Inferior parietal cortex (tissue), 1 donor: ENCODE results near the gene TRDMT1.

Source experiments
- DNase-seq: peaks from one replicate; pipeline ENCODE4 v3.0.0-alpha.2; 2016; ENCODE audit errors: extremely low spot score

Gene TRDMT1

DNA sequence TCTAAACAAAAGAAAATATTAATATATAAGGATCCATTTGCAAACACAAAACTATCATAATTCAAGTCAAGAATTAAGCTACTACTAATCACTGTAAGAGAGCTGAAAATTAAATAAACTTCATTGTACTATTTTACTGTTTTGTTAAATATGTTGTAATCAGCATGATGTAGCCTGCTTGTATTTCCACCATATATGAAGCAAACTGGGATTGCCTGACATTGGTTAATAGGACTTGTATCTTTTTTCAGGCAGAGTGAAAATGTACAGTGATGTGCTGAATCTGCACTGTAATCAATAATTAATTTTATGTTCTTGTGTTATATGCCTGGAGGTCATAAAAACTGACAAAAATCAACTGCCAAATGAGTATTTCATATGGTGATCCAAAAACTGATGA lies 25.4 kb downstream of the TRDMT1 start:
- DNase-seq, result no peak

DNA sequence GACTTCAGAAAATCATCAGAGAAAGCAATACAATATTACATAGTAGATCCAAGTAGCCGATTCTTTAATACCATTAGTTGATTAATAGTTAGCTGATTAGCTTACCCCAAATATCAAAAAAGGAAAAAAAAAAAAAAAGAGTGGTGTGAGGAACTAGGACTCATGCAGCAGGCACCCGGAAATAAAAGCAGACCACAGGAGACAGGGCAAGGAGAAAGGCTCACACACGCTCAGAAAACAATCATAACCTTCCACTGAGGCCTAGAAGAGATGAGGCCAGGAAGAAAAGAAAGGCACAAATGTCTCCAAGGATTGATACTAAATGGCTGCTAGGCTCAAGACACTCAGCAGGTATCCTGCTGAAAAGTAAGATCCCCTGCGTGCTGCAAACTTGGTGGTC lies 25.9 kb downstream of the TRDMT1 start:
- no peak for DNase-seq

DNA sequence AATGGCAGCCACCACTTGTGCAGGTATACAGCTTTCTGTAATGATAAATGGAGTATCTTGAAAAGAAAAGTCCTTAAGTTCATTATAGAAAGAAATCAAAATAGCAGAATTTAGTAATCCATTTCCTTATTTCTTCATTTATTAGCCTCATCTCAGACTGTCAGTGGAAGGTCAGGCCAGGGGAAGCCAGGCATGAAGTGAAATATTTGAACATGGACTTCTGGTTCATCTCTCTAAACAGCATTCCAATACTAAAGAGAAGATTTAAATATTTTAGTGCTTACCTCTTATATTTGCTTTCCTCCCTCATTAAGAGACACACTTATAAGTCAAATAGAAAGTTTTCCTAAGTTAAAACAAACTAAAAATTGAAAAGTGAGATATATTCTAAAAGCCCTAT lies 26.8 kb downstream of the TRDMT1 start:
- no peak for DNase-seq

DNA sequence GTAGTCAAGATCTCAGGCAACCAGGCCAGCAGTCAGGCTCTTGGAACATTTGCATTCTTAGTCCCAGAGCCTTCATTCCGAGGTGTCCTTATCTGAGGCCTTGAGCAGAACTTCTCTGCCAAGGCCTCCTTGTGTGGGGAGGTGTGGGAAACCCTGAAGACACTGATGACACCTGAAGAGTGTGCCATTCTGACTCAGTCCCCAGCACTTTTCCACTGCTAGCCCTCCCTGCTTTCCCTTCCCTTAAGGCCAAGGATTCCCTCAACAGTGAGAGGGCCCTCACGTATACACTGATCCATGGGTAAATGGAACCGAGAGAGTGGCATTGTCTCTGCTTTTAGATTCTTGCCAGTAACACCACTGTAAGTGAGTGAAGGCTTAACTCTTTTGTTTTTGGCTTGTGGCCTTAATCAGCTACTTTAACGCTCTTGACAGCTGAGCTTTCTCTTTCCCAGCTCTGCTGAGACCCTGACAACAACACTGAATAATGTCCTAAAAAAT lies 30.3 kb downstream of the TRDMT1 start:
- DNase-seq, result no peak

DNA sequence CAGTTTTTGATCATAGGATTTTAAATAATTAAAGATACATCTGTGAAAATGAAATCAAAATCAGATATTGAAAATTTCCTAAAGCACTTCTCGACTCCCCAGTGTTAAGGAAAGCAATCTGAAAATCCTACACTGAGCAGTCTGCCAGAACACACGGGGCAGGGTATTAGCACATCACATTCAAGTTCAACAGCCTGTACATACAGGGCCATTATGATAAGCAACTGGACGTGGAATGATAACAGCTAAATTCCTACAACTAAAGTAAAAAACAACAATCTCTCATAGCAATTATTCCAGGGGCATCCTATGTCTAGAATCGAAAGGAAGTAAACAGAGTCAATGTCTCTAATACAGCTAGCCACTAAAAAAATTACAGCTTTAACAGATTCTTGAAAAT lies 31.7 kb downstream of the TRDMT1 start:
- no peak for DNase-seq

DNA sequence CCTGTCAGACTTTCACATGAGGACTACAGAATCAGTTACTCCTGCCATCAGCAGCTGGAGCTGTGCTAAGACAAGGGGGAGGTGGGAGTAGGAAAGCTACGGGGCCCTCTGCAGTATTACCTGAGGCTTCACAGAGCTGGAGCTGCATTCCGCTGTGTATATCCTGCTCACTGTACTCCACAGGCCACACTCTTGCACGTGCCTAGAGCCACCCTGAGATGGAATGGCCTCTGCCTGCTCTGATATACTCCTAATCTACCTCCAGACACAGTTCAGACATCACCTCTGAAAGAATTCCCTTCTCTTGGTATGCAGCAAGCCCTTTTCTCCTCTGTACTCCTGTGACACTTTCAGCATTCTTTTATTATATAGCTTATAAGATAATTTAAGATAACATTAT lies 34.8 kb downstream of the TRDMT1 start:
- DNase-seq, result no peak

DNA sequence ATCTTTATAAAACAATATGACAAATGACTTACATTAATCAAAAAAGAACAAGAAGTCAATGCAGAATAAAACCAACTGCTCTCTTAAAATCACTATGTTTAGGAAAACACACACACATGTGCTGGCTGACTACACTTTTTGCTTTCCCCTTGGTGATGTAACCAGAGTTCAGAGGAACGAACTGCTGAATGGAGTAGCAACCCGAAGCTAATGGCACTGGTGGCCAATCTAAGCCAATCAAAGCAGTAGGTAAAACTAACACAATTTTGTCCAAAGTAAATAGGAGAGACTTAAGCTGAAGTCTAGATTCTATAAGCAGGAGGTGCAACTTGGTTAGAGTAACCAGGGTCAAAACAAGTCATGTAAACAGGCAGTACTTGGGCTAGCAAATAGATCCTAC lies 38.6 kb downstream of the TRDMT1 start:
- DNase-seq, result no peak

DNA sequence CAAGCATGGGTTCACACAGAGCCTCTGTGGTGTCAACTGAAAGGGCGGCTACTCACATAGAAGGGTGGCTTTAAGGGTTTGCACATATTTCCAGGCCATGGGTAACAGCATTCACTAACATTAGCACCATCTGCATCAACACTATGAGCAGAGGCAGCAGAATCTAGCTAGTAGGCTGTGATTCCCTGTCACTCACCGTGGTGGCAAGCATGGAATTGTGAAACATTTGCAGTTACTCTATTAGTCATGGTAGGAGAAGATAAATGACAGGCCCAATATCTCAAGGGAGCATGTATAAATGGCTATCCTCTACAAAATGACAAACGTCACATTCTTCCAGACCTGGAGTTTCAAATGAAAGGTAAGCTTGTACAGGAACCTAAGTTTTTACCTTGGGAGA lies 39.7 kb downstream of the TRDMT1 start:
- no peak for DNase-seq

DNA sequence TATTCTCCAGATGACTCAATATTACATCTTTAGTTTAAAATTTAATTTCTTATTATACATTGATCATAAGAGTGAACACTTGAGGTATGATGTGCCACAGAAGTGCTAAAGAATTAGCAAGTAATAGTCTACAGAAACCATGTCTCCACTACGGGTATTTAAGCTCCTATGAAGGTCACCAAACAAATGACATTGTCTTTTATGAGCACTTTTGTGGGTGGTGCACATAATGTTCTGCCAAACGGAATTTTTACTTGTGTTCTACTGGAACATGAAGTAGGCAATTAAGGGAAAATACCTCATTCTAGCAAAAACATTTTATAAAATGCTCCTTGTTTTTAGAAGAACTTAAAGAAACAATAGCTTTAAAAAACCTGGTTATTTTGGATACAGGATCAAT lies 44.4 kb downstream of the TRDMT1 start:
- DNase-seq, result no peak

DNA sequence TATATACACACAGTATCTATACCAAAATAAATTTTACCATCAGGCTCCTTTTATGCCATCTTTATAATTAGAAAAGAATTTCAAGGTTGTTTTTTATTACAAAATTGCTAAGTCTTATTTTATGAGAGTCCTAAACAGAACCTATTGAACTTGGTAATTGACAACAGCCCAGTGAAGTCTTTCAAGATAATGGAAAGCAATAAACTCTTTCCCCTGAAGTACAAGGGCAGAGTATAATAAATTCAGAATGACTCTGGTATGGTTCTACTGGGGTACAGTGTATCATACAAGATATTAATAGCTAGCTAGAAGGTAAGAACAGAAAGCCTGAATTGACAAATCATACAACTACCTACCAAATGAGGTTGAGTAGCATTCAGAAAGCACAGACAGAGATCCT lies 45.6 kb downstream of the TRDMT1 start:
- no peak for DNase-seq

DNA sequence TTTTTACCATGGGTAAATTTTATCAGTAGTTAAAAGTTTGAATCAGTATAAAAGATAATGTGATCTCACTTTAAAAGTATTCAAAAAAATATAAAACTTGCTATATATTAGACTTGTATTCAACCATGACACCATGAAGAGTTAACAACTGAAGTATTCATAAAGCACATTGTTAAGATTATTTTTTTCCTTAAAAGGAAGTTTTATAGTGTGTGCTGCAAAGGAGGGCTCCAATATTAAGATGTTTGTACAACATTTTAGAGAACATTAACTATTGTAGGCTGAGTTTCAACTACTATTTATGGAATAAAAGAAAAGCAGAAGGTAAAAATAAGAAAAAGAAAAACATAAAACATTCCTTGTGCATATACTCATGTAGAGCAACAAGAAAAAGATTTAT lies 47.4 kb downstream of the TRDMT1 start:
- no peak for DNase-seq

DNA sequence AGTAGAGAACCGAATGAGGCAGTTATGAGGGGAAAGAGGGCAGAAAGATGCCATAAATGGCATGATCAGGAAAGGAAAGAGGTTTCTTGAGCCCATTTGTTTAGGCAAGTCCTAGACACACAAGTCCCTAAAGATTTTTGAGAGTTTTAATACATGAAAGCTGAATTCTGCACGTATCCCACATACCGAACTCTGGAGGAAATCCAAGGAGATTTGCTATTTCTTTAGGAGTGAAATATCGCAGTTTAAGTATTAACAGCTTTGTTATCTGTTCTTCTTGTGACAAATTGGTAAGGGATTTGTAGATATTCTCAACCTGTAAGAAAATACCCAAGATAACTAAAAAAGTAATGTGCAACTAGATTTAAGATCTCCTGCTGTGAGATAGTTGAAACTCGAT lies 48.2 kb downstream of the TRDMT1 start:
- no peak for DNase-seq

DNA sequence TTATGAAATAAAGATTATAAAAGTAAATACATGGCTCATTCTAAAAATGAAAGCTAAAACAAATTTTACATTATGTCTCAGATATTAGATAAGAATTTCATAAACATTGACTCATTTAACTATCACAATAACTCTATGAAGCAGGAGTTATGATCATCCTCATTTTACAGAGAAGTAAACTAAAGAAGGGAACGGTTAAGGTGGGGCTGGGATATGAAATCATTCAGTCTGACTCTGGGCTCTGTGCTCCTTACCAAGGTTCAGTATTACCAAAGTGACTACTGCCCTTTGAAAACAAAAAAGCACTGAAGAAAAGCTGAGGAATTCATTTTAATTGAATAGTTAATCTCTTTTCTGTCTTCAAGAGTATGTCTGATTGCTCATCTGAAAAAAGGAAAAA lies 49.8 kb downstream of the TRDMT1 start:
- no peak for DNase-seq

DNA sequence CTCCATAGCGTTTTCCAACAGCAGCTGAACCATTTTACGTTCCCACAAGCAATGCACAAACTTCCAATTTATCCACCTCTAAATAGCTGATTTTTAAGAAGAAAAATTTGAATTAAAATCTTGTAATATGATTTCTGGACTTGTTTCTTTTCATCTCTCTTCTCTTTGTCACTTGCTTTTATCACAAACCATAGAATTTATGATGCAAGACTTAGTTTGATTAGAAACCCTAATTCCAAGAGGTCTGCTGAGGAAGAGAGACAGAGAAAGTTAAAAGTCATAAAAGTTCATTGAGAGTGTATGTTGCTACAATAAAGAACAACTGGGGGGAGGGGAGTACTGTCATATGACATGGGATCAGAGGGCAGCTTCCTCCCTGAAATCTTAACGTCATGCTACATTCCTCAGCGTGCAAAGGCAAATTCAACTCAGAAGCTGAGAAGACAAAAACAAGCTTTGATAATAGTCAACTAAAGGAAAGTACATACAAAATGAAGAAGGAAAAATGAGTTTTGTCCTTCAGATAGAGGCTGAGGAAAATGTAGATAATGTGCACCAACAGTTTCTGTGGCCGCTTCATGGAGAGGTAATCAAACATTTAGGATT lies 53.5 kb downstream of the TRDMT1 start:
- no peak for DNase-seq

DNA sequence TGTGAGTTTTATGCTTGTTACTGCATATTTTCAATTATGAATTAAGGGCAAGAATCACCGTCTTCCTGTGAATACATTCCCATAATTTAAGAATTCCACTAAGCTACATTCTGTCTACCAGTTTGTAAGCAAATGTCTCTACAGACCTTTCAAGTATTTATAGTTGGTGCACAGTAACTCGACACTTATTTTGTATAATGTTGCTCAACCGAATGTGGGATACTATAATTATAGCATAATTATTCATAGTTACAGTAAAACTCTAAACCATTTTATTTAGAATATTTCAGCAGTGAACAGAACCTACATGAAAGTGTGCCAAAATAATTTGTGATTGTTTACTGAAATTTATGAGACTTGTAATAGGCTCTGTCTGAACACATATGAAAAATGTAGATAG lies 54.6 kb downstream of the TRDMT1 start:
- DNase-seq, result no peak

DNA sequence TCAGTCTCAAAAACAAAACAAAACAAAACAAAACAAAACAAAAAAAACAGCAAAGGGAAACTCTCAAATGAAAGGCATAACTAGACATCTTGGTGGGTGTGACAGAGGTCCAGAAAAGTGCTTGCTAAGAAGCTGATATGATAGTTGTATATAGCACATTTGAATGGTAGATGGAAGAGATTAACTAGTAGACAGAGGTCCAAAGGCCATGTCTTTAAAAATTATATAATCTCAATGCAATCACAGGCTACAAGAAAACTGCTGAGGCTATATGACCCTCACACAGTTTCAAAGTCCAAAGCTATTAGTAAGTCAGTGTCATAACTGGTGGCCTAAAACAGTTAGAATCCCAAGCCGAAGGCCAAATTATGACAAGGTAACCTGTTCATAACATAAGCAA lies 56.2 kb downstream of the TRDMT1 start:
- no peak for DNase-seq

DNA sequence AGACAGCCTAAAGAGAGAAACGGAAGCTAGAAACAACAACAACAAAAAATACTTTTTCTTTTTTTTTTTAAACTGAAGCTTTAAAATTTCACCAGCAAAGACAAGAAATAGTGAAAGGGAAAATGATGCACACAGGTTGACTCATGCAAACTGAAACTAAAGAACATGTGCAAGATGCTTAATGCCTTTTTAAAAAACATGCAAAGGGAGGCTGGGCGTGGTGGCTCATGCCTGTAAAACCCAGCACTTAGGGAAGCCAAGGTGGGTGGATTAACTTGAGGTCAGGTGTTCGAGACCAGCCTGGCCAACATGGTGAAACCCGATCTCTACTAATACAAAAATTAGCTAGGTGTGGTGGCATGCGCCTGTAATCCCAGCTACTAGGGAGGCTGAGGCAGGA lies 56.7 kb downstream of the TRDMT1 start:
- no peak for DNase-seq

DNA sequence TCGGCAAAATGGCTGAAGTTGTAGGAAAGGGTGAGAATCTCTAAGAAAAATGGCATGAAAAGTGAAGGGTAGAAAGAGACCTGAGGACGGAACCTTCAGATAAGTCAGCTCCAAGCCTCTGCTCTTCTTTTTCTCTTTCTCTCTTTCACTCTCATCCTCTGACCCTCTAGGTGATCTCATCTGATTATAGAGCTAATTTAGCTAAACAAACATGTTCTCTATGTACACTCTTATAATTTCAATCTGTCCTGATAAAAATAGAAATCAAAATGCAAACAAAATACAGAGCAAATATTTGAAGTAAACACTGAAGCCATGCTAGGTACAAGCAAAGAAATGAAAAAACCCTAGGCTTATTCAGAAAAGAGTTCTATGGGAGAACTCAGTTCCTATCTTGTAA lies 57.4 kb downstream of the TRDMT1 start:
- DNase-seq, result no peak

DNA sequence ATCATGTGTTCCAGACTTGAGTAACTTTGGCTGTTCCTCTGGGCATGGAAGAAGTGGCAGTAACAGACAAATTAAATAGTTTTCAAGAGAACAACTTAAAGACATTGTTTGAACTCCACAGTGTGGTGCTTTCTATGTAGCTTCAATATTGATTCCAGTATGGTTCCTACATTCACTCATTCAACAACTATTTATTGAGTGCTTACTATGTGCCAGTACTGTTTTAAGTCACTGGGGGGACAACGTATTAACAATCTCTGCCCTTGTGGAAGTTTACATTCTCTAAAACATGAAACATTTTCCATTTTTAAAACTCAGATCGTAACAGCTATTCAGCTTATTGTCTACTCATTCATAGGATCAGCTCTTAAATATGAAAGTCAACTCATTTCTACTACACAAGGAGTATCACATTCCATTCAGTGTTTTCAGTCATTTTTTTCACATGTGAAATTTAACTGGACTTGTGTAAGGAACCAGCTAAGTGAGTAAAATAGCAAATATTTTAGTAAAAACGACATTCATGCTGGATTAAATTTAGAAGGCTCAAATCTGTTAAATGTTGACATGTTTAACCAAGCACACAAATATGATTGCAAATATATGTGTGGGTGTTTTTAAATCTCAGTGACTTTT lies 58.3 kb downstream of the TRDMT1 start:
- no peak for DNase-seq

DNA sequence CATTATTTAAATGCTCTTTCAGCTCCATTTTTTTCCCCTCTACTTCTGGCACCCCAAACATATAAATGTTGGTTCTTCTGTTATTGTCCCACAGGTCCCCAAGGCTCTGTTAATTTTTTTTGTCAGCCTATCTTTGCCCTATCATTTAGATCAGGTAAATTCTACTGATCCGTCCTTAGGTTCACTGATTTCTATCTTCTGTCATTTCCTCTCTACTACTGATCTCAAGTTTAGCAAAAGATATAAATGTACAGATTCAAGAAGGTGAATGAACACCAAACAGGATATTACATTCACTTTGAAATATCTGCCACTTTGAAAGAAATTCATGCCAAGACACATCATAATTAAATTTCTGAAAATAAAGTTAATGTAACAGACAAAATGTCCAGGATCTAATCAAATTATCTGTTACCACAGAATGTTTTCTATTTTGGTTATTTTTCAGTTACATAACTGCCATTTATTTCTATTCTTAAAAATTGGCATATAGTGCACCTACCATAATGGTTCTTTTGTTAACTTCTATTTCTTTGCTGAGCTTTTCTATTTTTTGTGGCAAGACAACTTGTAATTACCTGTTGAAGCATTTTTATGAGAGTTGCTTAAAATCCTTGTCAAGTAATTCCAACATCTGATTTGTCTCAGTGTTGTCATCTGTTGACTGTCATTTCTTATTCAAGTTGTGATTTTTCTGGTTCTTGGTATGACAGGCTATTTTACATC lies 59.8 kb downstream of the TRDMT1 start:
- no peak for DNase-seq

DNA sequence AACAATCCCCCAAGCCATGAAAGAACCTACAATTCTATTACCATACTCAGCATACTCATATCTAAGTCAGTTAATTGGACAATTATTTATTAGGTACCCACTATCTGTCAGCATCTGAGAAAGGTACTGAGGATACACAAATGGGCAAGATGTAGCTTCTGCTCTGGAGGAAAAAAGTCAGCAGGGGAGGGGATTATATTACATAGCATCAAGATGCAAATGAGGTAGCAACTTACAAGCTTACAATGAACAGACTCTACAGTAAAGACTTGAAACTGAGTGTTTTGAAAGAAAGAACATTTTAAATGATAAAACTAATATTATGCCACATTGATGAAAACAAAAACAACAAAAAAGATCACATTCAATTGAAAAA lies 61.1 kb downstream of the TRDMT1 start:
- no peak for DNase-seq

DNA sequence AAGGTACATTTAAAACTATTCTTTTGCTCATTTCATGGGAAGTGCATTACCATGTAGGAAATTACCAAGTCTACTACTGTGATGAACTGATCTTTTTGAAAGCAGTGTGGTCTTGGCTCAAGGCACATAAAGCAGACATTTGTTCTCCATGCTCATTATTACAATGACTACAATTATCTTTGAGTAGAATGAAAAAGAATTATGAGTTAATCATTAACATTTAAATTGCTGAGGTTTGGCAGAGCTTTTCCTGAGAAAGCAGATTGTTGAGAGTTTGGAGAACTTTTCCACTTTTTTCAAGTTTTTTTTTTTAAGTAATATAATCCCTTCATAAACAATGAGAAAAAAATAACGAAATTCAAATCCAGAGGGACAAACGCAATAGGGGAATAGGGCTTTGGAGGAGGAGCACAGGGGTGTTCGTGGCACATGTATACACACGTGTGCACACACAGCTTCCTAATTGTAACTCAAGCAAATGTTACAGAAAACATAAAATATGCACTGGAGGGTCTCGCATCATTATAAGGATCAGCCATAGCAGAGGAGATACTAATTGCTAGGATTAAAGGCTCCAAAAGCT lies 62.9 kb downstream of the TRDMT1 start:
- DNase-seq, result no peak

DNA sequence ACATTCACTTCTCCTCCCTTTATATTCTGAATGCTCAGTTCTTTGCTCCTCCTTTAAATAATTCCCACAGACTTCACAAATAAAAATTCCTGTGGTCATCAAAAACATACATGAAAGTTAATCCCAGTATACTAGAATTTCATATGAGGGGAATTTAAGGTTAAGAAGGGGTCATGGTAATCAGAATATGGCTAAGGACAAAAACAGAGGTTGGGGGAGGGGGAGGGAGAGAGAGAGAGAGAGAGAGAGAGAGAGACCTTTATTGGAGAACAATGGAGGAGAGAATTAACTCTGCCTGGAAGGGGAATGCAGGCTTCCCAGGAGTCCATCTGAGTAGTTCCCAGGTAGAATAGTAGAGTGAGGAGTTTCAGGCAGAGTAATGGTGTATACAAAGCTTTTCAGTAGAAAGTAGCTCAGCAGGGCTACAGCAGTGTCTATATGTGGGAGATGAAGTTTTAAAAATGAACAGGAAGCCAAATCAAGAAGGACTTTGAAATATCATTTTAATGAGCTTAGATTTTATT lies 66.7 kb downstream of the TRDMT1 start:
- no peak for DNase-seq
